Natural killer cell (primary cell): ENCODE measurements around the gene RPL37A. TPM values are rescaled to one million over a fixed set of nuclear protein-coding genes. Genes with fewer than 3 reads are reported as not detected.

ENCODE experiments used
- ATAC-seq, 3 donors: fragments of 150-1000 bp in 2 of 3; fragments of 200-7000 bp in 1 of 3; cut with Tn5 transposase; 1 replicate in 1 of 3; 2 replicates in 2 of 3; pipeline ENCODE4 v1.10.0; 2021; ENCODE audit warnings: mild to moderate bottlenecking in 2 of 3, moderate library complexity in 2 of 3
- DNase-seq, 2 donors: peaks; one replicate each; pipeline versions ENCODE4 v3.0.0 to v3.0.0-alpha.2; 2013 to 2021; ENCODE audit warnings: mixed read lengths in 1 of 2
- H3K27ac ChIP-seq: one replicate; pipeline ENCODE4 v1.5.1; 2013; ENCODE audit warnings: mild to moderate bottlenecking, low read length
- H3K27me3 ChIP-seq: one replicate; pipeline ENCODE4 v1.6.1; 2013; ENCODE audit warnings: low read length; ENCODE audit not compliant: control insufficient read depth, insufficient read depth
- H3K36me3 ChIP-seq: one replicate; pipeline ENCODE4 v1.6.1; 2013; ENCODE audit warnings: low read length; ENCODE audit not compliant: control insufficient read depth, insufficient read depth
- H3K4me1 ChIP-seq: one replicate; pipeline ENCODE4 v1.6.1; 2013; ENCODE audit warnings: low read length; ENCODE audit not compliant: control insufficient read depth, insufficient read depth
- H3K4me3 ChIP-seq: one replicate; pipeline ENCODE4 v1.5.1; 2013; ENCODE audit warnings: low read length
- H3K9me3 ChIP-seq: one replicate; pipeline ENCODE4 v1.6.1; 2013; ENCODE audit warnings: low read length; ENCODE audit not compliant: control insufficient read depth, insufficient read depth
- H3K27ac Mint-ChIP-seq, 2 donors: one replicate each; pipeline ENCODE4 v1.8.0; 2022; ENCODE audit warnings: mild to moderate bottlenecking in 2 of 2, mixed read lengths in 2 of 2, moderate library complexity in 1 of 2
- H3K27me3 Mint-ChIP-seq, 2 donors: one replicate each; pipeline ENCODE4 v1.8.0; 2022; ENCODE audit warnings: low read depth in 2 of 2, mixed read lengths in 2 of 2
- H3K36me3 Mint-ChIP-seq: one replicate; pipeline ENCODE4 v1.8.0; 2022; ENCODE audit warnings: mixed read lengths
- H3K4me1 Mint-ChIP-seq, 2 donors: one replicate each; pipeline ENCODE4 v1.8.0; 2022; ENCODE audit warnings: mixed read lengths in 2 of 2
- H3K4me3 Mint-ChIP-seq: one replicate; pipeline ENCODE4 v1.8.0; 2022; ENCODE audit warnings: mild to moderate bottlenecking, moderate library complexity, mixed read lengths
- H3K9me3 Mint-ChIP-seq, 2 donors: one replicate each; pipeline ENCODE4 v1.8.0; 2022; ENCODE audit warnings: mixed read lengths in 2 of 2
- WGBS: methylation state at CpG from one replicate; pipeline ENCODE4 v1.1.7; 2013; ENCODE audit warnings: missing lambda C conversion rate; ENCODE audit not compliant: insufficient coverage; 5-methylcytosine and 5-hydroxymethylcytosine counted together
- intact Hi-C: fragments of 100-400 bp; cut with micrococcal nuclease; formaldehyde crosslinking; loops from one replicate; pipeline ENCODE4 v1.14.2; 2022
- total RNA-seq, 4 donors: library from RNA; stranded (reverse); fragments of 120-200 nt in 1 of 4; gene quantifications; one replicate each; pipeline versions ENCODE4 v1.2.3 to v1.2.4, GENCODE V29; 2013 to 2022
- TF ChIP-seq, protein P1 (sequence below): fragments of 200-600 bp; IDR thresholded peaks from one replicate; pipeline ENCODE4 v1.8.0; 2022; ENCODE audit warnings: antibody characterized with exemption

RPL37A gene
- total RNA-seq, 3 donors from 2014 or later (not counting 1 experiment from before 2014, with no cell fraction given): 1,429 to 1,793 (median 1,744) TPM

- ATAC-seq (no peak), DNase-seq (no peak)
- WGBS: 91% methylated on average over 6 of the region's 7 CpGs
- Mint-ChIP-seq H3K4me1 (peaks cover 54 to 65% of the 10 kb centered on the region in 2 donors), H3K27me3 (no peaks in the 10 kb centered on the region), H3K27ac (peak overlapping the region in 1 of 2 donors; percentile 24), H3K36me3 (peaks cover 28% of the 10 kb centered on the region), H3K9me3 (no peaks in the 10 kb centered on the region), H3K4me3 (no peak overlapping the region)
- H3K27ac ChIP-seq: no peak overlapping the region
- peaks cover 48% of the 10 kb centered on the region for H3K36me3 ChIP-seq
- TF ChIP-seq, protein P1, sequence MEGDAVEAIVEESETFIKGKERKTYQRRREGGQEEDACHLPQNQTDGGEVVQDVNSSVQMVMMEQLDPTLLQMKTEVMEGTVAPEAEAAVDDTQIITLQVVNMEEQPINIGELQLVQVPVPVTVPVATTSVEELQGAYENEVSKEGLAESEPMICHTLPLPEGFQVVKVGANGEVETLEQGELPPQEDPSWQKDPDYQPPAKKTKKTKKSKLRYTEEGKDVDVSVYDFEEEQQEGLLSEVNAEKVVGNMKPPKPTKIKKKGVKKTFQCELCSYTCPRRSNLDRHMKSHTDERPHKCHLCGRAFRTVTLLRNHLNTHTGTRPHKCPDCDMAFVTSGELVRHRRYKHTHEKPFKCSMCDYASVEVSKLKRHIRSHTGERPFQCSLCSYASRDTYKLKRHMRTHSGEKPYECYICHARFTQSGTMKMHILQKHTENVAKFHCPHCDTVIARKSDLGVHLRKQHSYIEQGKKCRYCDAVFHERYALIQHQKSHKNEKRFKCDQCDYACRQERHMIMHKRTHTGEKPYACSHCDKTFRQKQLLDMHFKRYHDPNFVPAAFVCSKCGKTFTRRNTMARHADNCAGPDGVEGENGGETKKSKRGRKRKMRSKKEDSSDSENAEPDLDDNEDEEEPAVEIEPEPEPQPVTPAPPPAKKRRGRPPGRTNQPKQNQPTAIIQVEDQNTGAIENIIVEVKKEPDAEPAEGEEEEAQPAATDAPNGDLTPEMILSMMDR: no peak
- no peaks in the 10 kb centered on the region for H3K27me3 ChIP-seq
- no peaks in the 10 kb centered on the region for H3K9me3 ChIP-seq
- H3K4me3 ChIP-seq: no peak overlapping the region
- intact Hi-C loops: no loop called here
- peaks cover 18% of the 10 kb centered on the region for H3K4me1 ChIP-seq
Measured at GRCh38 chr2:216502381-216503158, 3.9 kb downstream of the RPL37A start.

GRCh38 chr2:216503159-216503629 lies 4.5 kb downstream of the RPL37A start:
- H3K9me3 Mint-ChIP-seq: no peaks in the 10 kb centered on the region
- no peak for ATAC-seq

GRCh38 chr2:216503697-216504375 lies 5.2 kb downstream of the RPL37A start:
- Mint-ChIP-seq H3K36me3 (peaks cover 28% of the 10 kb centered on the region), H3K27me3 (no peaks in the 10 kb centered on the region), H3K27ac (peak overlapping the region; percentile 24 to 71), H3K4me1 (peaks cover 48 to 52% of the 10 kb centered on the region in 2 donors), H3K9me3 (no peaks in the 10 kb centered on the region), H3K4me3 (no peak overlapping the region)
- H3K36me3 ChIP-seq: peaks cover 48% of the 10 kb centered on the region
- H3K27me3 ChIP-seq: no peaks in the 10 kb centered on the region
- WGBS: 84% methylated on average over 4 of the region's 5 CpGs
- peaks cover 9% of the 10 kb centered on the region for H3K4me1 ChIP-seq
- no peak for DNase-seq
- H3K9me3 ChIP-seq: no peaks in the 10 kb centered on the region
- ATAC-seq: no peak
- TF ChIP-seq, protein P1: no peak
- no peak overlapping the region for H3K4me3 ChIP-seq
- H3K27ac ChIP-seq: no peak overlapping the region
- intact Hi-C loops: no loop called here

More at GRCh38 chr2:216503159-216503629, 4.5 kb downstream of the RPL37A start:
- Histone ChIP-seq H3K27me3 (no peaks in the 10 kb centered on the region), H3K9me3 (no peaks in the 10 kb centered on the region), H3K4me1 (peaks cover 11% of the 10 kb centered on the region), H3K36me3 (peaks cover 48% of the 10 kb centered on the region), H3K4me3 (no peak overlapping the region), H3K27ac (no peak overlapping the region)
- Mint-ChIP-seq H3K4me3 (no peak overlapping the region), H3K27me3 (no peaks in the 10 kb centered on the region), H3K27ac (peak overlapping the region in 1 of 2 donors; percentile 24), H3K4me1 (peaks cover 54 to 59% of the 10 kb centered on the region in 2 donors), H3K36me3 (peaks cover 28% of the 10 kb centered on the region)
- intact Hi-C loops: no loop called here
- TF ChIP-seq, protein P1: no peak
- 95% methylated on average over 6 of the region's 6 CpGs for WGBS
- no peak for DNase-seq
